NOMO-1 (cell line): ENCODE measurements around the gene TNK1.

ENCODE experiments used
- DNase-seq, 2 experiments: peaks; one replicate each; lab custom pipeline; 2025; ENCODE audit not compliant: unreplicated experiment in 2 of 2; lab: John Stamatoyannopoulos, UW

TNK1 gene

GRCh38 chr17:7431231-7431630 is 50.3 kb downstream of the TNK1 start:
- DNase-seq, result no peak

- no peak for DNase-seq
These were observed 51.4 kb downstream of the TNK1 start for GRCh38 chr17:7432296-7432695.

- peak; percentile 69 to 74 for DNase-seq
These were observed 55.0 kb downstream of the TNK1 start for GRCh38 chr17:7435676-7436555.

GRCh38 chr17:7436556-7437368 is 55.9 kb downstream of the TNK1 start:
- peak; percentile 77 to 85 for DNase-seq

- no peak for DNase-seq
These were observed 56.5 kb downstream of the TNK1 start for GRCh38 chr17:7437369-7437863.

GRCh38 chr17:7437950-7438614 is 57.2 kb downstream of the TNK1 start:
- peak; percentile 39 to 49 for DNase-seq

GRCh38 chr17:7438656-7439460 is 58.0 kb downstream of the TNK1 start:
- DNase-seq, result no peak
